Measurements from ENCODE around the gene COL4A1.

Gene COL4A1

GRCh38 chr13:110140099-110140498 is 166.9 kb downstream of the COL4A1 start:
- TF ChIP-seq REST (IDR thresholded peaks at IDR 0.05; ENCODE audit: low read depth) (no peak), TAF1 (IDR thresholded peaks at IDR 0.05; ENCODE audit: low read depth) (no peak), EGR1 (IDR thresholded peaks at IDR 0.05) (no peak), TEAD4 (IDR thresholded peaks at IDR 0.05) (no peak), CEBPB (IDR thresholded peaks at IDR 0.05) (no peak), EP300 (IDR thresholded peaks at IDR 0.05; ENCODE audit: borderline replicate concordance) (no peak), MAX (IDR thresholded peaks at IDR 0.05) (no peak), FOXM1 (IDR thresholded peaks at IDR 0.05; ENCODE audit: borderline replicate concordance, low read depth) (no peak), CREB1 (IDR thresholded peaks at IDR 0.05; ENCODE audit: low read depth) (no peak), USF1 (IDR thresholded peaks at IDR 0.05) (no peak), RAD21 (IDR thresholded peaks at IDR 0.05; ENCODE audit: low read depth) (no peak), NFIC (IDR thresholded peaks at IDR 0.05) (no peak), YY1 (IDR thresholded peaks at IDR 0.05; ENCODE audit: low read depth) (no peak), ZBTB7A (IDR thresholded peaks at IDR 0.05; ENCODE audit: low read depth) (no peak), TCF12 (IDR thresholded peaks at IDR 0.05; ENCODE audit: low read depth) (no peak)

- no peak for TF ChIP-seq ZBTB7A (IDR thresholded peaks at IDR 0.05; ENCODE audit: low read depth)
- no peak for TF ChIP-seq NFIC (IDR thresholded peaks at IDR 0.05)
- TF ChIP-seq EGR1 (IDR thresholded peaks at IDR 0.05): no peak
- no peak for TF ChIP-seq TCF12 (IDR thresholded peaks at IDR 0.05; ENCODE audit: low read depth)
- TF ChIP-seq REST (IDR thresholded peaks at IDR 0.05; ENCODE audit: low read depth): no peak
- no peak for TF ChIP-seq USF1 (IDR thresholded peaks at IDR 0.05)
- TF ChIP-seq TAF1 (IDR thresholded peaks at IDR 0.05; ENCODE audit: low read depth): no peak
- no peak for TF ChIP-seq CEBPB (IDR thresholded peaks at IDR 0.05)
- TF ChIP-seq CREB1 (IDR thresholded peaks at IDR 0.05; ENCODE audit: low read depth): no peak
- no peak for TF ChIP-seq RAD21 (IDR thresholded peaks at IDR 0.05; ENCODE audit: low read depth)
- no peak for TF ChIP-seq TEAD4 (IDR thresholded peaks at IDR 0.05)
- TF ChIP-seq YY1 (IDR thresholded peaks at IDR 0.05; ENCODE audit: low read depth): no peak
- no peak for TF ChIP-seq EP300 (IDR thresholded peaks at IDR 0.05; ENCODE audit: borderline replicate concordance)
- no peak; the same call in 1 of the 2 replicates for TF ChIP-seq MAX (IDR thresholded peaks at IDR 0.05)
- no peak for TF ChIP-seq FOXM1 (IDR thresholded peaks at IDR 0.05; ENCODE audit: borderline replicate concordance, low read depth)
Observed at GRCh38 chr13:110138700-110139036, 168.3 kb downstream of the COL4A1 start.

GRCh38 chr13:110138010-110138699 is 168.8 kb downstream of the COL4A1 start:
- TF ChIP-seq YY1 (IDR thresholded peaks at IDR 0.05; ENCODE audit: low read depth): 0 out of 2 replicates have a peak, but pooled peaks have one; percentile 7
- TF ChIP-seq ZBTB7A (IDR thresholded peaks at IDR 0.05; ENCODE audit: low read depth): no peak
- no peak for TF ChIP-seq CREB1 (IDR thresholded peaks at IDR 0.05; ENCODE audit: low read depth)
- no peak; the same call in 1 of the 2 replicates for TF ChIP-seq USF1 (IDR thresholded peaks at IDR 0.05)
- no peak for TF ChIP-seq CEBPB (IDR thresholded peaks at IDR 0.05)
- TF ChIP-seq EGR1 (IDR thresholded peaks at IDR 0.05): 0 out of 2 replicates have a peak, but pooled peaks have one; percentile 8
- peak; percentile 69 for TF ChIP-seq MAX (IDR thresholded peaks at IDR 0.05)
- TF ChIP-seq NFIC (IDR thresholded peaks at IDR 0.05): no peak
- TF ChIP-seq TCF12 (IDR thresholded peaks at IDR 0.05; ENCODE audit: low read depth): peak; percentile 49; the same call in 1 of the 2 replicates
- no peak for TF ChIP-seq RAD21 (IDR thresholded peaks at IDR 0.05; ENCODE audit: low read depth)
- TF ChIP-seq FOXM1 (IDR thresholded peaks at IDR 0.05; ENCODE audit: borderline replicate concordance, low read depth): no peak
- TF ChIP-seq TAF1 (IDR thresholded peaks at IDR 0.05; ENCODE audit: low read depth): peak; percentile 29; the same call in 1 of the 2 replicates
- TF ChIP-seq REST (IDR thresholded peaks at IDR 0.05; ENCODE audit: low read depth): no peak
- 0 out of 2 replicates have a peak, but pooled peaks have one; percentile 6 for TF ChIP-seq TEAD4 (IDR thresholded peaks at IDR 0.05)
- no peak for TF ChIP-seq EP300 (IDR thresholded peaks at IDR 0.05; ENCODE audit: borderline replicate concordance)

All from Ishikawa (cell line).